ENCODE data around the gene EEF1E1. TPM values are rescaled to one million over a fixed set of nuclear protein-coding genes. Genes with fewer than 3 reads are reported as not detected.
A peak's percentile ranks its signal among the peaks of the same experiment; 100 is the strongest.

EEF1E1 gene
- total RNA-seq, 1 donor = 12.7 TPM

- DNase-seq (ENCODE audit: low read depth in 2 of 3, low spot score in 2 of 3) = no peak
Measured at GRCh38 chr6:8088886-8089285, 13.5 kb downstream of the EEF1E1 start.

DNA sequence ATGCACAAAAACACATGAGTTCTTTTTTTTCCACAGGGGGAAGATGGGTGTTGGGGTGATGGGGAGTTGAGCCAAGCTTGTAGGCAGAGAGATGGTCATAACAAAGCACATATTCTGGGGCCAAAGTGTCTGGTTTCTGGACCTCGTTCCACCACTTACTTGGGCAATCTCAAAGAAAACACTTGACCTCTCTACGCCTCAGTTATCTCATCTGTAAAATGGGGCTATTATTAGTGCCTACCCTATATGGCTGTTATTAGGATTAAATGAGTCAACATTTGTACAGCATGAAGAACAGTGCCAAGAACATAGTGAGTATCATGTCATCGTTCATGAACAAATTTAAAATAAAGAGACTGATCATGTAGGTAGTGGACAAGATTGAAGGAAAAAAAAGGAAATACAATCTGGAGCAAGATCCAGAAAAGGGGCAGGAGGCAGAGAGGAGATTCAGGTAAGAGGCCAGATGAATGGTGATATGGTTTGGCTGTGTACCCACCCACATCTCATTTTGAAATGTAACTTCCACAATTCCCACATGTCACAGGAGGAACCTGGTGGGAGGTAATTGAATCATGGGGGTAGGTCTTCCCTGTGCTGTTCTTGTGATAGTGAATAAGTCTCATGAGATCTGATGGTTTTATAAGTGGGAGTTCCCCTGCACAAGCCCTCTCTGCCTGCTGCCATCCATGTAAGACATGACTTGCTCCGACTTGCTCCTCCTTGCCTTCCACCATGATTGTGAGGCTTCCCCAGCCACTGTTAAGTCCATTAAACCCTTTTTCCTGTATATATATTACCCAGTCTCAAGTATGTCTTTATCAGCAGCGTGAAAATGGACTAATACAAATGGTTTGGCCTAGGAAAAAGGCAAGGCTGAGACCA lies 14.2 kb downstream of the EEF1E1 start:
- DNase-seq (ENCODE audit: low read depth in 2 of 3, low spot score in 2 of 3) = no peak

DNA sequence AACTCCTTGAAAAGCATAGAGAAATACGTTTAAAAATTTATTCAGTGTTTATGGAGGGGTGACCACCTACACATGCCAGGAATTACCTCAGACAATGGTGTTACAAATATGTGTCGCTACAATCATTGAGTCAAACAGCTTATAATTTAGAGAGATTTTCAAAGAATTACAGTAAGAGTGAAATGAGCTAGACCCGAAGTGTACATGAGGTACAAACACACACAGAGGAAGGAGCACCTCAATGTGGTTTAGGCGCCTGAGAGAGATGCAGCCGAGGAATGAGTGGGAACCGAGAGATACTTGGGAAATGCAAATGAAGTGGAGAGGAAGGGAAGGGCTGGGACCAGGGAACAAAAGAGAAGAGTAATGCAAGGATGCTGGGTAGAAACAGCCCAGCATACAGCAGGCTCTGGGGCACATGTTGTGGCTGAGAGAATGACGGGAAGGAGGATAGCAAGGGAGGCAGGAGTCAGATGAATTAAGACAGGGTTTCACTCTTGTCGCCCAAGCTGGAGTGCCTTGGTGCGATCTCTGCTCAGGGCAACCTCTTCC lies 15.5 kb downstream of the EEF1E1 start:
- no peak for DNase-seq (ENCODE audit: low read depth in 2 of 3, low spot score in 2 of 3)

DNA sequence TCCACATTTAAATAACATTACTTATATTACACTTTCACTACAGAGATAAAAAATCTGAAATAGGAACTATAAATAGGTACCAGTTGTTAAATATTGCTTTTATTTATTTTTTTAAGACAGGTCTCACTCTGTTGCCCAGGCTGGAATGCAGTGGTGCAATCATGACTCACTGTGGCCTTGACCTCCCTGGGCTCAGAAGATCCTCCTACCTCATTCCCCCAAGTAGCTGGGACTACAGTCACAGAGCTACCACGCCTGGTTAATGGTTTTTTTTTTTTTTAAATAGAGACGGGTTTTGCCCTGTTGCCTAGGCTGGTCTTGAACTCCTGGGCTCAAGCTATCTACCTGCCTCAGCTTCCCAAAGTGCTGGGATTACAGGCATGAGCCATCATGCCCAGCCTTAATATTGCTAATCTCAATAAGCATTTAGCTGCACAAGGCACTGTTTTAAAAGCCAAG lies 17.3 kb downstream of the EEF1E1 start:
- no peak for DNase-seq (ENCODE audit: low read depth in 2 of 3, low spot score in 2 of 3)

DNA sequence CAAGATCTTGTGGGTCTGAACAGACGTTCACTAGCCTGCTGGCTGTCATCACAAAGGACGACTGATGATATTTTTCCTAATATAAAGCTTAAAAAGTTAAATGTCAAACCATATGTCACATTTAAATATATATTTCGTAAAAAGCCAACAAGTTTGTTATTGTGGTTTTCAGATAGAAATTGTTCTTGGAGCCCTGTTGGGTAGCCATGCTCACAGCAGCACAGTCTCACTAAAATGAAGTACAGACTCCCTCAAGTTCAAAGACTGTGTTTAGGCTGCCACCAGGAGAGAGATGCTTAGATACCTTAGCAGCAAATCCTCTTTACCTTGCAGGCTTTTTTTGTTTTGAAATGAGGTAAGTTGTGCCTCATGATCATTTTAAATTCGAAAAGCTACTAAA lies 17.8 kb downstream of the EEF1E1 start:
- DNase-seq (ENCODE audit: low read depth in 2 of 3, low spot score in 2 of 3) = no peak

DNA sequence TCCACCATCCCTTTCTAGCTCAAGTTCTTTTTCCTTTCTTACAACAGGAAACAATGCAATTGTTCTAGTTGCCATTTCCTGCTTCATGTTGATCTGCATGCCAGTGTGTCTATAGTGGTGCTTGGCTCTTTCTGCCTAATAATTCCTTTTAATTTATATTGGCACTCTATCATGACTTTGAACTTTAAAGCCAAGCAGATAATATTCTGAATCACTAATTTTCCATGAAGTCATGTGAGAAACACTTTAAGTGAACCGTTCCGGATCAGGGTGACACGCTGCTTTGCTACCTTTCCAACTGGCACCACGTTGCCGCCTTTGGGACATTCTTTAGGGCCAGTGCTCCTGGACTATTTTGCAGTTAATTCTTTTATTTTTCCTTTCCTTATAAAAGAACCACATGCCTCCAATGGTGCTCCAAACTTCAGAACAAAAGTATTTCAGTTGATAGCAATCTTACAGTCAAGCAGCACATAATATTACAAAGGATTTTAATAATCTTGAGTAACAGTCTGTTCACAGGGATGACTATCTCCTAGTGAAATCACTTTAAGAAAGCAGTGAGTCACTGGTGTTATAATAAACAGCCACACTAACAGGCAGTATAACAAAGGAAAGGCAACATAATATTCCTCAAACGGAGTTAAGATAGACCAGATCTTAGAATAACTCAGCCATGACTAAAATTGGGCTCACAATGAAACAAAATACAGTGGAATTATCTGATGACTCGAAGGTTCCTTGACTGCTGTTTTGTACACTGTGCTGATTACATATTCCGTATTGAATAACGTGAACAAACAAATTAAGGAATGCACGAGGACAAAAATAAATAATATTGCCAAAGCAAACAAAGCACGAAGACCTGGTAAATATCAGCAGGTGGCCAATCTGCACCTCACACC lies 19.1 kb downstream of the EEF1E1 start:
- no peak for DNase-seq (ENCODE audit: low read depth in 2 of 3, low spot score in 2 of 3)

DNA sequence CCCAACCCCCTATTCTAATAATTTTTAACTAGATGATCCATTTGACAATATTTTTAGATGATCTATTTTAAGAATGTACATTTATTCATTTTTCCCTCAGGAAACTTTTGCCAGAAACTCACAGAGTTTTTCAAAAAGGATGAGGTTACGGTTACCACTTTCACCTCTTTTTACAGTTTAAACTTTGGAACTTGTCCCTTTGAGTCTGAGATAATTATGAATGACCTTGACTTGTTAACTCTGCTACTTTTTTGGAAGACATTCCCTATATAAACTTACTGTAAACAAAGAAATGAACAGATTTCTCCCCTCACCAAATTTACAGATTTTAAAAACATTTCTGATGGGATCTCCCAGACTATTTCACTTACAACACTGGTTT lies 19.8 kb downstream of the EEF1E1 start:
- DNase-seq (ENCODE audit: low read depth in 2 of 3, low spot score in 2 of 3) = no peak

DNA sequence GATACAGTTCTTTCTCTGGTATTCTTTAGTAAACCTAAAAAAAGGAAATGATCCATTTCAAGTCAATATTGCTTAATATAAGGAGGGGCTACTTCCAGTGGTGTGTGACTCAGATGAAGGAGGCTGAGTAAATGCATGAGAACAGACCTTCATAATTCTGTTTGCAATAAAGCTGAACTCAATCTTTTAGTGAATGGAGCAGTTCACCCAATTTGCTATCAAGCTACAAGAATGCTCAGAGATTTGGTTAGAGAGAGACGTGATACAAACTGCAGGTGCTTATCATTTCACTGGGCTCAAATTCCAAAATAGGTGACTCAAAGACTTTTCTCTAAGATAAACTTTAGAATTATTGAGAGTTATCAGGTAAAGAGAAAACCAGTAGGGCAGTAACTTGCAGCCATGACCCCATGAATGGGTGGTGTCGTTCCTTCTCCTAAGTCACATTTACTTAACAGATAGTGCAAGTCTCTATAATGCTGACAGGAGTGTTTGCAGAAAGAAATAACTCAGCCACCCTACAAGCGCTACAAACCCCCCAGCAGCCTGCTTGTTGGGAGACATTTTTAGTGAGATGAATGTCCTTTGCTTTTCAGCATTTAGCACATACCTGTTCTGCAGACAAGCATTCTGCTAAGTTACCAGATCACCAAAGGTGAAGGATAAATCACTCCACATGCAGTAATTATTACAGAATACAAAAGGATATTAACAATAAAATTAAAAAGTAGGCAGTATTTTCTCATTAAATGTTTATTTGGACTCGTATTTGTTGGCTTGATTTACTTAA lies 21.8 kb downstream of the EEF1E1 start:
- no peak for DNase-seq (ENCODE audit: low read depth in 2 of 3, low spot score in 2 of 3)

GRCh38 chr6:8079126-8079525 lies 23.2 kb downstream of the EEF1E1 start:
- no peak for DNase-seq (ENCODE audit: low read depth in 2 of 3, low spot score in 2 of 3)

- no peak for DNase-seq (ENCODE audit: low read depth in 2 of 3, low spot score in 2 of 3)
Measured at GRCh38 chr6:8077991-8078390, 24.4 kb downstream of the EEF1E1 start.

DNA sequence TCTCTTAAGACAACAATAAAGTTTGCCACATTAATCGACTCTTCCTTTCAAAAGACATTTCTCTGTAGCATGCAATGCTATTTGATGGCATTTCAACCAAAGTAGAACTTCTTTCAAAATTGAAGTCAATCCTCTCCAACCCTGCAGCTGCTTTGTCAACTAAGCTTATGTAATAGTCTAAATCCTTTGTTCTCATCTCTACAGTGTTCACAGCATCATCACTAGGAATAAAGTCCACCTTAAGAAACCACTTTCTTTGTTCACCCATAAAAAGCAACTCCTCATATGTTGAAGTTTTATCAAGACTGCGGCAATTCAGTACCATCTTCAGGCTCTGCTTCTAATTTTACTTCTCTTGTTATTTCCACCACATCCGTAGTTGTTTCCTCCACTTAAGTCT lies 26.6 kb downstream of the EEF1E1 start:
- no peak for DNase-seq (ENCODE audit: low read depth in 2 of 3, low spot score in 2 of 3)

DNA sequence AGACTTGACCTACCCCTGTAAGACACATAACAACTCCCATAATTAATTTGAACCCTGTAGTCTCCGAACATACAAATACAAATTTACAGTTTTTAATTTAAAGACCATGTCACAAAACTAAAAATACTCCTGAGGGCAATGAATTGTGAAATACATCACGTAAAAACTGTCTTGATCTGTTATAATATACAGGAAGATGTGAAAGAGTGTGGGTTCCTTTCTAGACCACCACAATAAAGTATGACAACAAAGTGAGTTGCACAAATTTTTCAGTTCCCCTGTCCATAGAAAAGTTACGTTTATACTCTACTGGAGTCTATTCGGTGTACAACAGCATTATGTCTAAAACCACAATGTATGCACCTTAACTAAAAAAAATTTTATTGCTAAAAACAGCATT lies 27.2 kb downstream of the EEF1E1 start:
- peak in 1 of 3 donors; percentile 14 for DNase-seq (ENCODE audit: low read depth in 2 of 3, low spot score in 2 of 3)

DNA sequence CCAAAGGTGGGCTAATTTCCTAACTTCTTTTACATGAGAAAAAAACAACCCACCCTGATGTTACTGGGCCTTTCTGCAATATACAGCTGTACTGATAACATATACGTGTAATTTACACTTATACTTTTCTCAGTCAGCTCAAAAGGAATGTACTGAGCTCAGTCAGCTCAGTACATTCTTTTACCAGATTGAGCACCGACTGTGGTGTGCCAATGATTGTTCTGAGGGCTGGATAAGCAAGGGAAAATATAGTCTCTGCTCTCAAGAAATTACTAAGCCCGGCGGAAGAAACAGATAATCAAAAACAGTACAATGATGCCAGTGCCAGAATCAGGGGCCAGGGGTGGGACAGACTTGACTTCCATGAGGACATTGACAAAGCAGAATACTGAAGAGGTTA lies 28.1 kb downstream of the EEF1E1 start:
- DNase-seq (ENCODE audit: low read depth in 2 of 3, low spot score in 2 of 3) = no peak

- no peak for DNase-seq (ENCODE audit: low read depth in 2 of 3, low spot score in 2 of 3)
Measured at GRCh38 chr6:8073758-8074157, 28.6 kb downstream of the EEF1E1 start.

DNA sequence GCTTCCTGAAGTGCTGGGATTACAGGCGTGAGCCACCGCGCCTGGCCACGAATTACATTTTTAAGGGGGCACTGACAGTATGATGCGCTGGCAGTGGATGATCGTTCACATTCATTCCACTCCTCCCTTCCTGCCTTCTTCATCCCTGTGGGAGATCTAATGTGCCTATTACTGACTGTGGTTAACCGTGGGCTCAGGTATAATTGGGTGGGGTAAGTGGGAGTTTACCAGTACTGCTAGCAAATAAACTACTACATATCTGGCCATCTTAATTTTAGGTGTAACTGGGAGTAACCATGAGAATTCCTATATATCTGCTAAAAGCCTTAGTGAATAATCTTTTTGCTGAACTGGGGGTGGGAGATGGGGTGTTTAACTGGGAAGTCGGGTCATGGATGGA lies 31.6 kb downstream of the EEF1E1 start:
- DNase-seq (ENCODE audit: low read depth in 2 of 3, low spot score in 2 of 3) = no peak

DNA sequence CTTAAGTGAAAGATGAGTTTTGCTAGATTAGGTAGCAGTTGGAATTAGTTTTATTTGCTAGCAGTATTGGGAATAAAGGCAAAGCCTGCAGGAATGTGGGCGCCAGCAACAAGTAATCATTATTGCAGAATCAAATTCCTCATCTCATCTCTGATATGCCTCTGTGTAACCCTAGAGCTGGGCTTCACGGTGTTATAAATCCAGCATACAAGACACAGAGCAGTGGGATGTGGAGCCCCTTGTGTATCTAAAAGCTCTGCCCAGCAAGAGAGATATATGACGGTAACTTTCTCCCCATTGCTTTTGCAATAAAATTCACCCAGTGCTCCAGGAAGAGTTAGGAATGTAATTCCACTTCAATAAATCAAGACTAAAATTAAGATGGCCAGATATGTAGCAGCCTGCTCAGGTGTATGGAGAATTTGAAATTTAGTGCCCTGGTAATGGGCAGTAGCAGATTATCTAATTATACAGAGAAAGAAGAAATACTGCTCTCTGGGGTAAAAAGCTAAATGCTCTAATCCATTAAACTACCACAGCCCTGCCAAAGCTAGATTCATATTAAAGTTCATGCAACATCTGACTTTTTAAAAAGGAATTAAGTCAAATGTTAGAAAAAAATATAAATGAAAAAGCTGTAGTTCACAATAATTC lies 32.6 kb downstream of the EEF1E1 start:
- no peak for DNase-seq (ENCODE audit: low read depth in 2 of 3, low spot score in 2 of 3)

GRCh38 chr6:8069151-8069550 lies 33.2 kb downstream of the EEF1E1 start:
- DNase-seq (ENCODE audit: low read depth in 2 of 3, low spot score in 2 of 3) = no peak

DNA sequence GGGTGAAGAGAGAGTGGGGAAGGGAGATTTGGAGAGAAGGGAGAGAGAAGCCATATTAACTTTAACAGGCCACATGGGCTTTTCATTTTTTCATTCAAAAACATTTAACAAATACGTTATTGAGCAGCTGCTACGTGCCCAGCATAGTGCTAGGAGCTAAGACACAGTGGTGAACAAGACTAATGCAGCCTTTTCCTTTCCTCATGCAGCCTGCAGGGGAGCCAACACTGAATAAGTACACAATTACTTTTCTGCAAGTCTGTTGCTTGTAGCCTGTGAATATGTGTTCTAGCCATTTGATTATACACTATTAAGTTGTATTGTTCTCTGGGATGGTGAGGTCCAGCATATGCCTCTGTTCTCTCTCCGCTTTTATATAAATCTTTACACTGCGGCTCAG lies 36.2 kb downstream of the EEF1E1 start:
- DNase-seq (ENCODE audit: low read depth in 2 of 3, low spot score in 2 of 3) = peak in 1 of 3 donors; percentile 7

GRCh38 chr6:8065519-8065911 lies 36.8 kb downstream of the EEF1E1 start:
- DNase-seq (ENCODE audit: low read depth in 2 of 3, low spot score in 2 of 3) = no peak
